ENCODE results near the gene GMIP.

- TF ChIP-seq CTCF (IDR thresholded peaks at IDR 0.05) (no peak), SIN3A (IDR thresholded peaks at IDR 0.05; ENCODE audit: borderline replicate concordance, insufficient read depth, low read depth, low read length) (no peak), POLR2AphosphoS5 (IDR thresholded peaks at IDR 0.05; ENCODE audit: low read depth, low read length) (no peak), REST (IDR thresholded peaks at IDR 0.05; ENCODE audit: insufficient read depth in 1 of 2, low read depth in 2 of 2, low read length in 1 of 2) (no peak)
These were observed 59.1 kb downstream of the GMIP start for GRCh38 chr19:19584356-19584755.

Measured in Panc1 (cell line).